Vagina (tissue), 2 donors: ENCODE data around the gene KRT5. TPM values are rescaled to one million over a fixed set of nuclear protein-coding genes. Genes with fewer than 3 reads are reported as not detected.

Experiments used
- DNase-seq, 2 donors: peaks; one replicate each; pipeline ENCODE4 v3.0.0-alpha.2; 2017; ENCODE audit errors: extremely low spot score in 2 of 2
- H3K27ac ChIP-seq: fragments of 200-600 bp; sonication (generic); one replicate; pipeline ENCODE4 v1.5.1; 2019
- H3K27me3 ChIP-seq: fragments of 200-600 bp; sonication (generic); one replicate; pipeline ENCODE4 v1.5.1; 2019
- H3K36me3 ChIP-seq, 2 donors: fragments of 200-600 bp; sonication (generic); one replicate each; pipeline ENCODE4 v1.5.1; 2017 to 2019
- H3K4me1 ChIP-seq: fragments of 200-600 bp; sonication (generic); one replicate; pipeline ENCODE4 v1.5.1; 2019
- H3K4me3 ChIP-seq, 2 donors: fragments of 200-600 bp; sonication (generic); 1 replicate in 1 of 2; 2 replicates in 1 of 2; pipeline ENCODE4 v1.5.1; 2016 to 2019
- H3K9me3 ChIP-seq: fragments of 200-600 bp; sonication (generic); one replicate; pipeline ENCODE4 v1.5.1; 2019
- POLR2A ChIP-seq, 2 donors: fragments of 450-650 bp; IDR thresholded peaks; one replicate each; pipeline ENCODE4 v1.6.1; 2017; ENCODE audit warnings: antibody characterized with exemption in 2 of 2, mild to moderate bottlenecking in 2 of 2, moderate library complexity in 2 of 2
- POLR2AphosphoS5 ChIP-seq, 2 donors: sonication (generic); formaldehyde crosslinking; IDR thresholded peaks; one replicate each; pipeline ENCODE4 v1.9.0; 2017; ENCODE audit warnings: antibody characterized with exemption in 2 of 2, mild to moderate bottlenecking in 2 of 2, low read depth in 1 of 2; ENCODE audit not compliant: insufficient read depth in 1 of 2
- intact Hi-C: fragments of 100-400 bp; cut with DNase I; formaldehyde crosslinking; loops from one replicate; pipeline ENCODE4 v1.15.1; 2023
- total RNA-seq: library from RNA; depleted of rRNA; stranded (reverse); fragments of >200 nt; gene quantifications from one replicate; pipeline ENCODE4 v1.2.3, GENCODE V29; 2016
- TF ChIP-seq, protein P1 (sequence below), 3 experiments: fragments of 450-650 bp in 2 of 3; fragments of 200-600 bp in 1 of 3; sonication (generic) in 1 of 3; IDR thresholded peaks; one replicate each; pipeline ENCODE4 v1.5.1; 2017 to 2019; ENCODE audit warnings: antibody characterized with exemption in 3 of 3, mild to moderate bottlenecking in 2 of 3, moderate library complexity in 2 of 3

Gene KRT5
- total RNA-seq, 1 donor from 2014 or later, result 4,247 TPM

DNA sequence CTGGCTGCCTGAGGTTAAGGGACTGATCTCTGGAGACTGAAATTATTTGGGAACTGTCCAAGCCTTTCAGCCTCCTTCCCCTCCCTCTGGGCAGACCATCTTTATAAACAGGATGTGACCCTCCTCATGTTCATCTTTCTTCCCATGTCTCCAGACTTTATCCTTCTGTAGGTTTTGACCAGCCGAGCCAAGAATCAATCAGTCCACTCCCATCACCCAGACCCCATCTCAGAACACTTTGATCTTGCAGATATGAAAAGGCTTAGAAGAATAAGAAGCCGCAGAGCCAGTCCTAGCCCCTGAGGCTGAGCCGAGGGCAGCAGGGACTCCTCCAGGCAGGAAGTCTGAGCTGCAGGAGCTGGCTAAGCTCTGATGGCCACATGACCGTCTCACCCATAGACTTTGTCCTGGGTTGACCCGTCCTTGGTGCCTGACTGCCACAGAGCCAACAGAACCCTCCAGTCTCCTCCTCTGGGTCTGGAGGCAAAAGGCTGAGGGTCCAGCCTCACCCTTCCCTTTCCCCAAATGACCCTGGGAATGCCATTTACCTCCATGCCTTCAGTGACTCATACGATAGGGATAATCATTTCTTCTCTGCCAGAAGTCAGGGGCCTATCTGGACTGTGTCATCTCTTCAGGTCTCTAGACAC, 31.1 kb upstream of the KRT5 start:
- TF ChIP-seq POLR2AphosphoS5 (IDR thresholded peaks at IDR 0.05; ENCODE audit: insufficient read depth in 1 of 2, low read depth in 1 of 2) (no peak), POLR2A (IDR thresholded peaks at IDR 0.05) (no peak)
- TF ChIP-seq, protein P1, sequence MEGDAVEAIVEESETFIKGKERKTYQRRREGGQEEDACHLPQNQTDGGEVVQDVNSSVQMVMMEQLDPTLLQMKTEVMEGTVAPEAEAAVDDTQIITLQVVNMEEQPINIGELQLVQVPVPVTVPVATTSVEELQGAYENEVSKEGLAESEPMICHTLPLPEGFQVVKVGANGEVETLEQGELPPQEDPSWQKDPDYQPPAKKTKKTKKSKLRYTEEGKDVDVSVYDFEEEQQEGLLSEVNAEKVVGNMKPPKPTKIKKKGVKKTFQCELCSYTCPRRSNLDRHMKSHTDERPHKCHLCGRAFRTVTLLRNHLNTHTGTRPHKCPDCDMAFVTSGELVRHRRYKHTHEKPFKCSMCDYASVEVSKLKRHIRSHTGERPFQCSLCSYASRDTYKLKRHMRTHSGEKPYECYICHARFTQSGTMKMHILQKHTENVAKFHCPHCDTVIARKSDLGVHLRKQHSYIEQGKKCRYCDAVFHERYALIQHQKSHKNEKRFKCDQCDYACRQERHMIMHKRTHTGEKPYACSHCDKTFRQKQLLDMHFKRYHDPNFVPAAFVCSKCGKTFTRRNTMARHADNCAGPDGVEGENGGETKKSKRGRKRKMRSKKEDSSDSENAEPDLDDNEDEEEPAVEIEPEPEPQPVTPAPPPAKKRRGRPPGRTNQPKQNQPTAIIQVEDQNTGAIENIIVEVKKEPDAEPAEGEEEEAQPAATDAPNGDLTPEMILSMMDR (IDR thresholded peaks at IDR 0.05), result no peak
- Histone ChIP-seq H3K27me3 (no peaks in the 10 kb centered on the region), H3K4me3 (no peak overlapping the region), H3K4me1 (no peaks in the 10 kb centered on the region), H3K9me3 (no peaks in the 10 kb centered on the region), H3K27ac (no peak overlapping the region), H3K36me3 (no peaks in the 10 kb centered on the region)
- no peak for DNase-seq
- intact Hi-C loops, result no loop called here

DNA sequence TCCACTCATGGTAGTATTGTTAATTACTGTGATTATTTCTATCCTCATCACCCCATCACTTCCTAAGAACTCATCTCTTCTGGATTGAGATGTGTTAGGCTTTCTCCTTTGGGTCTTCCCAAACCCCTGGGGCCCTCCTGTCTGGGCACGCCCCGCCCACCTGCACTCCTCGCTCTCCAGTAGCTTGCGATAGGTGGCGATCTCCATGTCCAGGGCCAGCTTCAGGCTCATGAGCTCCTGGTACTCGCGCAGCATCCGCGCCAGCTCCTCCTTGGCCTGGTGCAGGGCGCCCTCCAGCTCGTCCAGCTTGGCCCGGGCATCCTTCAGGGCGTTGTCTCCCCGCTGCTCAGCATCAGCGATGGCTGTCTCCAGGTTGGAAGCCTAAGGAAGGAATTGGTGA, 25.9 kb upstream of the KRT5 start:
- Histone ChIP-seq H3K4me3 (no peak overlapping the region), H3K9me3 (no peaks in the 10 kb centered on the region), H3K27me3 (no peaks in the 10 kb centered on the region), H3K27ac (no peak overlapping the region), H3K4me1 (peaks cover 18% of the 10 kb centered on the region), H3K36me3 (no peaks in the 10 kb centered on the region)
- TF ChIP-seq POLR2A (IDR thresholded peaks at IDR 0.05) (no peak), POLR2AphosphoS5 (IDR thresholded peaks at IDR 0.05; ENCODE audit: insufficient read depth in 1 of 2, low read depth in 1 of 2) (no peak)
- TF ChIP-seq, protein P1 (IDR thresholded peaks at IDR 0.05), result no peak
- no peak for DNase-seq
- intact Hi-C loops, result no loop called here

DNA sequence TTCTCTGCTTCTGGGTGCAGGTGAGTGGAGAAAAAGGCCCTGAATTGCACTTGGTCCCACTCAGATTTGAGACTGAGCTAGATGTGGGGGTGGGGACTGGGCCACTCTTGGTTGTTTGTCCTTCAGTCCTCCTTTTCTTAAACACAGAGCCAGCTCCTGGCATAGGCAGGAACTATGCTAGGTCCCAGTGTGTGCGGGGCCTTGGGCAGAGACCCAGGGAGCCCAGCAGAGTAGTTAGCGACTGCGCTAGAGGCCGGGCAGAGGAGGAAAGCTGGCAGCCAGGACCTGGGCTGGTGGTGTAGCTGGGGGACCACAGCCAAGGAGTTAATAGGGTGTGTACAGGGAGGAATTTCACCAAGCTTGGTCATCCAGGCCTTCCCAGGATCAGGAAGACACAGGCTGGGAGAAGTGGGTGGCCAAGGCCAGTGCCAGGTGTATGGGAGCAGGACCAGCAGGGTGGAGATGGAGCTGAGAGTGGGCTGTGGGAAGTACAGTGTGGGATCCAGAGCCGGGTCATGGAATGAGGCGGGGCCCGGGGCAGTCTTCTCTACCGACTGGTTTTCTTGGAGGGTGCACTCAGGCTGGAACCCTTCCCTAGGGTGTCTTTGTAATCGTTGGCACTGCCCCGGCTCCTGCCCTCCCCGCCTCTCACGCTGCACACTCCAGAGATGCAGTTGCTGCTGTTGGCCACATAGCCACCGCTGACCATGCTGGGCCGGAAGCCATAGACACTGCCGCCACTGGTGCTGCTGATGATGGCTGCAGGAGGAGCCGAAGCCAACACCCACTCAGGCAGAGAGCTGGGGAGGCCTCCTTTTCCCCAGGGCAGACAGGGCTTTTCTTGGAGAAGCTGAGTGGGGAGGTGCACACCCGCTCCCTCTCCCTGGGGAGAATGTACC, 24.0 kb upstream of the KRT5 start:
- DNase-seq, result no peak
- no peak overlapping the region for H3K4me3 ChIP-seq
- peaks cover 34% of the 10 kb centered on the region for H3K4me1 ChIP-seq
- no peaks in the 10 kb centered on the region for H3K36me3 ChIP-seq
- intact Hi-C loops, result loop anchor here (5.0 kb wide), 1 partner anchor 877 kb away; no protein-coding TSS in a partner anchor
- H3K27ac ChIP-seq, result no peak overlapping the region
- H3K27me3 ChIP-seq, result no peaks in the 10 kb centered on the region
- no peaks in the 10 kb centered on the region for H3K9me3 ChIP-seq
- no peak for TF ChIP-seq POLR2AphosphoS5 (IDR thresholded peaks at IDR 0.05; ENCODE audit: insufficient read depth in 1 of 2, low read depth in 1 of 2)
- no peak for TF ChIP-seq POLR2A (IDR thresholded peaks at IDR 0.05)
- TF ChIP-seq, protein P1 (IDR thresholded peaks at IDR 0.05), result no peak

DNA sequence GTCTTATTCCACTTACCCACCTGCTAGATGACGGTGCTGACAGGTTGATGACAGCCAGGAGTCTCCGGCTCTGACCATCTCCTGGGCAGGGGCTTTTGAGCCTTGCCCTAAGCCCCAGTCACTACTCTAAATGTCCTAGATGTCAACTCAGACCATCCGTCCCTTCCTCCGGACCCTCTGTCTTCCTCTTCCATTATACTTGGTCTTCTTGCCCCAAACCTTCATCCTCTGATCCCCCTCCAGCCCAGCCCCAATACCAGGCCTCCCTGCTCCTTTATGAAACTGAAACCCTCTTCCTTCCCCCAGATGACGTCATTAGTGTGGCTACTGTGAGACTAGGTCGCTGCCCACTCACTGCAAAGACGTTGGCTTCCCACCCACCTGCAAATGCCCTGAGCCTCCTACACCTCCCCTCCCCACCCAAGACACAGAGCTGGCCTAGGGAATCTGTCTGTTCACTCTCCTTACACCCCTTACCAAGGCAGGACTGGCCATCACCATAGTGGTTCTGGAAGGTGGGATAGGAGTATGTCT, 22.7 kb upstream of the KRT5 start:
- Histone ChIP-seq H3K27ac (no peak overlapping the region), H3K4me3 (no peak overlapping the region), H3K27me3 (no peaks in the 10 kb centered on the region), H3K36me3 (no peaks in the 10 kb centered on the region), H3K9me3 (no peaks in the 10 kb centered on the region), H3K4me1 (peaks cover 48% of the 10 kb centered on the region)
- TF ChIP-seq POLR2A (IDR thresholded peaks at IDR 0.05), result no peak
- TF ChIP-seq POLR2AphosphoS5 (IDR thresholded peaks at IDR 0.05; ENCODE audit: insufficient read depth in 1 of 2, low read depth in 1 of 2), result no peak
- TF ChIP-seq, protein P1 (IDR thresholded peaks at IDR 0.05), result no peak
- intact Hi-C loops, result loop anchor here (5.0 kb wide), 1 partner anchor 876 kb away; no protein-coding TSS in a partner anchor
- no peak for DNase-seq
